ENCODE data around the gene FRMD5. TPM values are rescaled to one million over a fixed set of nuclear protein-coding genes. Genes with fewer than 3 reads are reported as not detected.

The FRMD5 gene
- polyA plus RNA-seq, 1 experiment: 5.2 TPM

GRCh38 chr15:43901495-43901894, 293.6 kb downstream of the FRMD5 start:
- CTCF ChIA-PET: interaction anchor here (3.9 to 4.5 kb wide), 2 partner anchors 164 to 317 kb away, joined by 61 to 72 read pairs; no protein-coding TSS in a partner anchor
- Histone ChIP-seq H3K27ac (ENCODE audit: low read depth, low read length) (peak overlapping the region; percentile 2), H3K4me3 (ENCODE audit: low read depth, low read length) (no peak overlapping the region), H3K27me3 (ENCODE audit: control insufficient read depth, insufficient read depth, low read length) (no peaks in the 10 kb centered on the region), H3K9me3 (ENCODE audit: control insufficient read depth, insufficient read depth, low read length) (no peaks in the 10 kb centered on the region)
- POLR2A ChIA-PET: no interaction called here
- TF ChIP-seq CTCF (IDR thresholded peaks at IDR 0.05; ENCODE audit: low read depth, low read length): no peak
- no peak for DNase-seq (ENCODE audit: low read depth, low spot score)

GRCh38 chr15:43900996-43901395, 294.1 kb downstream of the FRMD5 start:
- H3K9me3 ChIP-seq (ENCODE audit: control insufficient read depth, insufficient read depth, low read length): no peaks in the 10 kb centered on the region
- H3K4me3 ChIP-seq (ENCODE audit: low read depth, low read length): no peak overlapping the region
- POLR2A ChIA-PET: no interaction called here
- peak overlapping the region; percentile 2 for H3K27ac ChIP-seq (ENCODE audit: low read depth, low read length)
- DNase-seq (ENCODE audit: low read depth, low spot score): no peak
- H3K27me3 ChIP-seq (ENCODE audit: control insufficient read depth, insufficient read depth, low read length): no peaks in the 10 kb centered on the region
- CTCF ChIA-PET: interaction anchor here (0.7 to 4.5 kb wide), 2 partner anchors 154 to 165 kb away, joined by 4 to 61 read pairs; no protein-coding TSS in a partner anchor
- no peak for TF ChIP-seq CTCF (IDR thresholded peaks at IDR 0.05; ENCODE audit: low read depth, low read length)

- CTCF ChIA-PET: no interaction called here
- Histone ChIP-seq H3K9me3 (ENCODE audit: control insufficient read depth, insufficient read depth, low read length) (no peaks in the 10 kb centered on the region), H3K27ac (ENCODE audit: low read depth, low read length) (no peak overlapping the region), H3K4me3 (ENCODE audit: low read depth, low read length) (no peak overlapping the region), H3K27me3 (ENCODE audit: control insufficient read depth, insufficient read depth, low read length) (no peaks in the 10 kb centered on the region)
- POLR2A ChIA-PET: no interaction called here
- no peak for TF ChIP-seq CTCF (IDR thresholded peaks at IDR 0.05; ENCODE audit: low read depth, low read length)
- DNase-seq (ENCODE audit: low read depth, low spot score): no peak
Observed at GRCh38 chr15:43899928-43900327, 295.1 kb downstream of the FRMD5 start.

- ChIA-PET POLR2A (no interaction called here), CTCF (interaction anchor here (0.8 kb wide), 1 partner anchor 167 kb away, joined by 3 read pairs; no protein-coding TSS in a partner anchor)
- no peak for DNase-seq (ENCODE audit: low read depth, low spot score)
Observed at GRCh38 chr15:43898891-43899290, 296.2 kb downstream of the FRMD5 start.

GRCh38 chr15:43896543-43896942, 298.5 kb downstream of the FRMD5 start:
- DNase-seq (ENCODE audit: low read depth, low spot score): no peak
- H3K27ac ChIP-seq (ENCODE audit: low read depth, low read length): no peak overlapping the region
- POLR2A ChIA-PET: no interaction called here
- CTCF ChIA-PET: no interaction called here
- H3K4me3 ChIP-seq (ENCODE audit: low read depth, low read length): no peak overlapping the region
- H3K9me3 ChIP-seq (ENCODE audit: control insufficient read depth, insufficient read depth, low read length): no peaks in the 10 kb centered on the region; the same call in 1 of the 2 replicates
- no peak for TF ChIP-seq CTCF (IDR thresholded peaks at IDR 0.05; ENCODE audit: low read depth, low read length)
- no peaks in the 10 kb centered on the region for H3K27me3 ChIP-seq (ENCODE audit: control insufficient read depth, insufficient read depth, low read length)

More at GRCh38 chr15:43898891-43899290, 296.2 kb downstream of the FRMD5 start:
- no peak for TF ChIP-seq CTCF (IDR thresholded peaks at IDR 0.05; ENCODE audit: low read depth, low read length)
- H3K4me3 ChIP-seq (ENCODE audit: low read depth, low read length): no peak overlapping the region
- no peaks in the 10 kb centered on the region for H3K27me3 ChIP-seq (ENCODE audit: control insufficient read depth, insufficient read depth, low read length)
- H3K9me3 ChIP-seq (ENCODE audit: control insufficient read depth, insufficient read depth, low read length): no peaks in the 10 kb centered on the region
- no peak overlapping the region for H3K27ac ChIP-seq (ENCODE audit: low read depth, low read length)

Data from AG04450 (cell line).